Adrenal gland (tissue), 5 donors: ENCODE data around the gene TXLNG.

Experiments used
- CTCF ChIP-seq, 6 experiments: fragments of 450-650 bp in 4 of 6; fragments of 200-600 bp in 2 of 6; sonication (generic) in 1 of 6; IDR thresholded peaks; 1 replicate in 5 of 6; 2 replicates in 1 of 6; pipeline versions ENCODE4 v1.5.1 to v1.8.0; 2016 to 2021; ENCODE audit warnings: antibody characterized with exemption in 6 of 6, mild to moderate bottlenecking in 2 of 6, moderate library complexity in 1 of 6
- POLR2A ChIP-seq, 2 donors: fragments of 450-650 bp; IDR thresholded peaks; one replicate each; pipeline ENCODE4 v1.6.1; 2017; ENCODE audit warnings: antibody characterized with exemption in 2 of 2, mild to moderate bottlenecking in 2 of 2, moderate library complexity in 1 of 2
- donor health status: DM: no; HTN: no; CAD: no.

GRCh38 chrX:16834806-16835205, 48.5 kb downstream of the TXLNG start:
- TF ChIP-seq CTCF (IDR thresholded peaks at IDR 0.05) (no peak), POLR2A (IDR thresholded peaks at IDR 0.05) (no peak)
